Measurements from ENCODE around the gene NRTN. TPM values are rescaled to one million over a fixed set of nuclear protein-coding genes. Genes with fewer than 3 reads are reported as not detected.

The NRTN gene
- total RNA-seq, 1 donor, result 0.10 TPM

DNA sequence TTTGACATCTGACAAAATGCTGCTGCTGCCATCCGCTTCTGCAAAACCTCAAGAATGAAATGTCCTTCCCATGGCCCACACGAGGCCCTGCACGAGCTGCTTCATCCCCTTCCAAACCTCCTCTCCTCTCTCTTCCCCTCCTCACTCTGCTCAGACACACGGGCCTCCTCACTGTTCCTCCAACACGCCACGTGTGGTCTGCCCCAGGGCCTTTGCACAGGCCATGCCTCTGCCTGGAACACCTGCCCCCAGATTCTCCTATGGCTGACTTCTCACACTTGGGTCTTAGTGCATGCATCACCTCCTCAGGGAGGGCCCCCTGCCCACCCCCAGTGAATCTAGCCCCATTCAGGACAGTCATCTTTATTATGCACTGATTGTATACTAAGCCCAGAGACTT, 15.9 kb downstream of the NRTN start:
- H3K4me3 ChIP-seq (ENCODE audit: low read length), result no peak overlapping the region
- no peaks in the 10 kb centered on the region for H3K4me1 ChIP-seq (ENCODE audit: insufficient read depth, low read length)
- no peaks in the 10 kb centered on the region for H3K27me3 ChIP-seq (ENCODE audit: insufficient read depth, low read length)
- H3K9me3 ChIP-seq (ENCODE audit: low read depth, low read length), result no peaks in the 10 kb centered on the region

DNA sequence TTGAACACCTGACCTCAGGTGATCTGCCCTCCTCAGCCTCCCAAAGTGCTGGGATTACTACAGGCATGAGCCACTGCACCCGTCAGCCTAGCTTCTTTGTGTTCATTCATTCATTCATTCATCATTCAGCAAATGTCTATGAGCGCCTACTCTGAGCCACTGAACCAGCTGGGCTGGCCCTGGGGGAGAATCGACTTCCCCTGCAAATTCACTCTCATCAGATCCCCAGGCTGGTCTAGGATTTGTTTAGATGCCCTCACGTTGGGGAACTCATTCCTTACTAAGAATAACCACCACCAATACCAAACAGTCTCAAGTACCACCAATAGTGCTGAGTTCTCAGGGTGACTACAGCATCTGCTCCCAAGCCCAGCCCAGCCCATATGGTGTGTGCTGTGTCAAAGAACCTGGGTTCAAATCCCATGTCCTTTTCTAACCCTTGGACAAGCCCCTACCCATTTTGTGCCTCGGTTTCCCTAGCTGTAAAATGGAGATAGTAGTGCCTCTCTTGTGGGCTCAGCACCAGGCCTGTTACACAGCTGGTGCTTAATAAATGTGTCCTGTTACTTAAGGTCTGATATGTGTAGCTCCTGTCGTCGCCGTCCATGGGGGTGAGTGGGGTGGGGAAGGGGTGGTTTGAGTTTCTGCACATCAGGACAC, 16.8 kb downstream of the NRTN start:
- Histone ChIP-seq H3K27me3 (ENCODE audit: insufficient read depth, low read length) (no peaks in the 10 kb centered on the region), H3K4me1 (ENCODE audit: insufficient read depth, low read length) (peaks cover 4% of the 10 kb centered on the region), H3K4me3 (ENCODE audit: low read length) (no peak overlapping the region), H3K9me3 (ENCODE audit: low read depth, low read length) (no peaks in the 10 kb centered on the region)

DNA sequence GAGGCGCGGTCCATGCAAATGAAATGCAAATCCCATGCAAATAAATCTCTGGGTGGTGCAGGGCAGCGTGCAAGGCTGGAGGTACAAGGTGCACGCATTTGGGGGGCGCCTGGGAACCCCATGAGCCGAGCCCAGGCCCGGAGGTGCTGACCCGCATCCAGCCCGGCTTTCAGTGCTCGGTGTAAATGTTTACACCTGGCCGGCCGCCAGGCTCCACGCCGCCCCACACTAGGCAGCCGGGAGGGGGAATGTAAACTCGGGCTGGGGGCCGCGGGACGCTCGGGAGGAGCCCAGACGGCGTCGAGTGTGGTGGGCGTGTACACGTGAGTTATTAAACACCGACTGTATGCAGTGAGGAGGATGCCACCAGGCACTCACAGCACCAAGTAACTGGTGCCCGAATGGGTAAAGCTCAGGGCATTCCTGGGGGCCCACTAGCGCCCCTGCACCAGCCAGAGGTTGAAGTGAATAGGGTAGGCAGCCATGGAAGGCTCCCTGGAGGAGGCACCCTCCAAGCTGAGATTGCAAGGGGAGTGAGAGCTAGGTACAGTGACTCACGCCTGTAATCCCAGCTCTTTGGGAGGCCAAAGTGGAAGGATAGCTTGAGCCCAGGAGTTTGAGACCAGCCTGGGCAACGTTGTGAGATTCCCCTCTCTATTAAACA, 17.4 kb downstream of the NRTN start:
- H3K9me3 ChIP-seq (ENCODE audit: low read depth, low read length), result no peaks in the 10 kb centered on the region

DNA sequence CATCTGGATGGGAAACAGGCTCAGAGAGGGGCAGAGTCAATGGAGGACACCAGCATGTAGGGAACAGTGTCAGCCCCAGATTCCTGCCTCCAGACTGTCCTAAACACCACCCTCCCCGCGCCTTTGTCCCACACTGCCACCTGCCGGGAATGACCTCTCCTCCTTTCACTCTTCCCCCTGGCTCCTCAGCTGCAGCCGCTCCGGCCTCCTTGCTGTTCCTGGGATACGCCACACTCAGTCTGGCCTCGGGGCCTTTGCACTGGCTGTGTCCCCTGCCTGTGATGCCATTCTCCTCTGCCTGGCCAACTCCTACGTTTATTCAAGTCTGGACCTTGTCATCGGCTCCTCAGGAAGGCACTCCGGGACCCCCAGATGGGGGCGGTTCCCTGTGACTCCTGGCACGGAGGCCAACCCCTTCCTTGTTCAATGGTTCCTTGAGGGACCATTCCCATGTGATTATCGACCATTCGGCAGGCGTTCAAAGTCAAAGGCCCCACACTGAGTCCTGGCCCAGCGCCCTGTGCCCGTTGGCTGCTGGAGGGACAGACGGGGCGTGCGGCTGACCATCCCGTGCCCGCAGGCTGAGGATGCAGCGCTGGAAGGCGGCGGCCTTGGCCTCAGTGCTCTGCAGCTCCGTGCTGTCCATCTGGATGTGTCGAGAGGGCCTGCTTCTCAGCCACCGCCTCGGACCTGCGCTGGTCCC, 18.9 kb downstream of the NRTN start:
- peaks cover 20% of the 10 kb centered on the region for H3K4me1 ChIP-seq (ENCODE audit: insufficient read depth, low read length)
- no peaks in the 10 kb centered on the region for H3K9me3 ChIP-seq (ENCODE audit: low read depth, low read length)
- no peaks in the 10 kb centered on the region for H3K27me3 ChIP-seq (ENCODE audit: insufficient read depth, low read length)
- no peak overlapping the region for H3K4me3 ChIP-seq (ENCODE audit: low read length)

More for the DNA sequence above, 17.4 kb downstream of the NRTN start:
- H3K4me1 ChIP-seq (ENCODE audit: insufficient read depth, low read length), result peaks cover 11% of the 10 kb centered on the region
- no peak overlapping the region for H3K4me3 ChIP-seq (ENCODE audit: low read length)
- H3K27me3 ChIP-seq (ENCODE audit: insufficient read depth, low read length), result no peaks in the 10 kb centered on the region

- no peak overlapping the region for H3K4me3 ChIP-seq (ENCODE audit: low read length)
- H3K4me1 ChIP-seq (ENCODE audit: insufficient read depth, low read length), result peaks cover 27% of the 10 kb centered on the region
- no peaks in the 10 kb centered on the region for H3K9me3 ChIP-seq (ENCODE audit: low read depth, low read length)
- H3K27me3 ChIP-seq (ENCODE audit: insufficient read depth, low read length), result no peaks in the 10 kb centered on the region
Observed at GRCh38 chr19:5824751-5825150, 19.9 kb downstream of the NRTN start.

- H3K4me3 ChIP-seq (ENCODE audit: low read length), result no peak overlapping the region
- H3K9me3 ChIP-seq (ENCODE audit: low read depth, low read length), result no peaks in the 10 kb centered on the region
- no peaks in the 10 kb centered on the region for H3K27me3 ChIP-seq (ENCODE audit: insufficient read depth, low read length)
- peaks cover 27% of the 10 kb centered on the region for H3K4me1 ChIP-seq (ENCODE audit: insufficient read depth, low read length)
Observed at GRCh38 chr19:5825178-5825577, 20.3 kb downstream of the NRTN start.

GRCh38 chr19:5826531-5827341, 21.9 kb downstream of the NRTN start:
- no peaks in the 10 kb centered on the region for H3K27me3 ChIP-seq (ENCODE audit: insufficient read depth, low read length)
- H3K4me1 ChIP-seq (ENCODE audit: insufficient read depth, low read length), result peaks cover 27% of the 10 kb centered on the region
- no peaks in the 10 kb centered on the region for H3K9me3 ChIP-seq (ENCODE audit: low read depth, low read length)
- H3K4me3 ChIP-seq (ENCODE audit: low read length), result no peak overlapping the region

DNA sequence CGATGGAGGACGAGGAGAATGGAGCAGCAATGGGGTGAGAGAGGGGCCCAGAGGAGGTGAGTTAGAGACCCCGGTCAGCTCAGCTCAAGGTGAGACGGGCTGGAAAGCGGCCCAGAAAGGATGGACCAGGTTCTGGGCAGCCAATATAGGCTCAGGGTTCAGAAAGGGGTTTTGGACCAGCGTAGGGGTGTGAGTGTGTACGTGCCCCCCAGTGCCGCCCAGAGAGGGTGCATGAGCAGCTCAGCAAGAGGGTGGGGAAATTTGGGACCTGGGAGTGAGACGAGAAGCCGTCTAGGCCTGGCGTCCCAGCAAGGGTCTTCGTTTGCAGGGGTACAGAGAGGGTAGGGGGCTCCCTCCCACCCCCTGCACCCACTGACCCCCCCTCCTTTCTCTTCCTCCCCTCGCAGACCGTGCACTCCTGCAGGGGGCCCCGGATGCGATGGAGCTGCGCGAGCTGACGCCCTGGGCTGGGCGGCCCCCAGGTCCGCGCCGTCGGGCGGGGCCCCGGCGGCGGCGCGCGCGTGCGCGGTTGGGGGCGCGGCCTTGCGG, 22.5 kb downstream of the NRTN start:
- H3K4me3 ChIP-seq (ENCODE audit: low read length), result peak overlapping the region; percentile 55
- peaks cover 27% of the 10 kb centered on the region for H3K4me1 ChIP-seq (ENCODE audit: insufficient read depth, low read length)
- no peaks in the 10 kb centered on the region for H3K9me3 ChIP-seq (ENCODE audit: low read depth, low read length)
- no peaks in the 10 kb centered on the region for H3K27me3 ChIP-seq (ENCODE audit: insufficient read depth, low read length)

- peak overlapping the region; percentile 55 for H3K4me3 ChIP-seq (ENCODE audit: low read length)
- H3K4me1 ChIP-seq (ENCODE audit: insufficient read depth, low read length), result peaks cover 27% of the 10 kb centered on the region
- H3K9me3 ChIP-seq (ENCODE audit: low read depth, low read length), result no peaks in the 10 kb centered on the region
- no peaks in the 10 kb centered on the region for H3K27me3 ChIP-seq (ENCODE audit: insufficient read depth, low read length)
Observed at GRCh38 chr19:5827891-5828660, 23.2 kb downstream of the NRTN start.

DNA sequence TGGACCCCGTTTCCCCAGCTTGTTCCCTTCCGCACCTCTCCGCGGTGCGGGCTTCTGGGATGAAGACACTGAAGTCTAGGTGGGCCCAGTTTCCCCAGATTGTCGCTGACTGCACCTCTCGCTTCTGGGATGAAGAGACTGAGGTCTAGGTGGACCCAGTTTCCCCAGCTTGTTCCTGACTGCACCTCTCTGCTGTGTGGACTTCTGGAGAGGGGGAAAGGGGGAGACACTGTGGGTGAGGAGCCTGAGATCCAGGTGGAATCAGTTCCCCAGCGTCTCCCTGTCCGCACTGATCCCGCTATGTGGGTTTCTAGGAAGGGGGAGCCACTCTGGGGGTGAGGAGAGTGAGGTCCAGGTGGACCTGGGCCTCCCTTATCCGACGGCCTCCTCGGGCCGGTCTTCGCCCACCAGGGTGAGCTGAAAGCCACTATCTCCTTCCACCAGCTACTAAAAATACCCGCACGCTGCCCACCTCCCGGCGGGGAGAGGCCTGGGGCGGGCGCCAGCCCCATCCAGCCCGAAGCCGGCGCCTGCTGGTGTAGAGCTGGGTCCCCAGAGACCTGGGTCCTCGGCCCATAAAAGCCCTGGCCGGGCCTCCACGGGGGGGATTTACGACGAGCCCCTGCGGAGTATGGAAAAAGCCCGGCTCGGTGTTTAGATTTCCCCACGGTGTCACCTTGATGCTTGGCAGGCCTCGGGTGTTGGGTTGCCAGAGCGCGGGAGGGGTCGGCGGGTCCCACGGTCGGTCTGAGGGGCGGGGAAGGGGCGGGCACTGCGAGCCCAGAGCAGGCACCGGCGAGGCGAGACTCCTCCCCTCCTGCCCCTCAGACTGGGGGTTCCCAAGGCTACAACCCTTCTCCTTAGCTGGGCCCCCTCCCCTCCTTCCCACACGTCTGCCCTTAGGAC, 24.0 kb downstream of the NRTN start:
- peak overlapping the region; percentile 55 for H3K4me3 ChIP-seq (ENCODE audit: low read length)
- H3K9me3 ChIP-seq (ENCODE audit: low read depth, low read length), result no peaks in the 10 kb centered on the region
- peaks cover 27% of the 10 kb centered on the region for H3K4me1 ChIP-seq (ENCODE audit: insufficient read depth, low read length)
- no peaks in the 10 kb centered on the region for H3K27me3 ChIP-seq (ENCODE audit: insufficient read depth, low read length)

DNA sequence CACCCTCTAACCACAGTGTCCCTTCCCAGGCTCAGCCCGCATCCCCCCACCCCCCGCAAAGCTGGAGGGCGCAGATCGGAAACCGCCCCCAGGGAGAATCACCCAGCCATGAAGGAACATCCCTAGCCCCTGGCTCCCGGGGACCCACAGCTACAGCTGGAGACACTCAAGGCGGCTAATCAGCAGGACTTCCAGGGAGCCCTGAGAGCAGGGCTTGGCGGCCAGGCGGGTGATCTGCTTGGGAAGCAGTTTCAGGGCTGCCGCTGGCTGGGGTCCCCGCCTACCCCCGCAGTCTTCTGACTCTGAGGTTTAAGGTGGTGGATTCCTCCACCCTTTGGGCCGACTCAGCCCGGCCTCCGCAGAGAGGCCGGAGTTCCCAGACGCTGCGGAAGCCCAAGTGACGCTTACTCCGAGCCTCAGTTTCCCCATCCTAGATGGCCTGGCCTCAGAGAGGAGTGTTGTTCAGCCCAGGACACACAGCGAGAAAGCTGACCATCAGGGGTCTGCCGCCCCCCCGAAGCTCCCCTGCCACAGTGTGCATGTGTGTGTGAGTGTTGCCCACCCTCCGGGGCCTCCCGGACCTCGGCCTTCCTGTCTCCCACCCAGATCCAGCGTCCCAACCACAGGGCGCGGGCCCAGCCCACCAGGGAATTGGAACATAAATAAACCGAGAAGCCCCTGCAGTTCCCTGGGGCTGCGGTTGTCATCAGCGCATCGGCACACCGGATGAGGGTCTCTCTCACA, 24.9 kb downstream of the NRTN start:
- Histone ChIP-seq H3K9me3 (ENCODE audit: low read depth, low read length) (no peaks in the 10 kb centered on the region), H3K4me3 (ENCODE audit: low read length) (no peak overlapping the region), H3K27me3 (ENCODE audit: insufficient read depth, low read length) (no peaks in the 10 kb centered on the region), H3K4me1 (ENCODE audit: insufficient read depth, low read length) (peaks cover 27% of the 10 kb centered on the region)

DNA sequence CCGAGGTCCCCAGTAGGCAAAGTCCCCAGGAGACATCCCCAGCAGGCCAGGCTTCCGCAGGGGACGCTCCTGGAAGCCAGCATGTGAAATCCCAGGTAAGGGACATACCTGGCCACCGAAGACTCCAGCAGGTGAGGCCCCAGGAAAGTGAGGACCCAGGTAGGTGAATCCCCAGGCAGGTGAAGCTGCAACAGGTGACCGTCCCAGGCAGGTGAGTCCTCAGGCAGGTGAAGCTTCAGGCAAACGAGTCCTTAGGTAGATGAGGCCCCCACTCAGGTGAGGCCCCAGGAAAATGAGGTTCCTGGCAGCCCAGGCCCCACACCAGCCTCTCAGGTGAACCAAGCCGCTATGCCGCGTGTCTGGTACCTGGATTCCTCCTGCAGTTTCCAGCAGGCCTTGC, 26.3 kb downstream of the NRTN start:
- Histone ChIP-seq H3K27me3 (ENCODE audit: insufficient read depth, low read length) (no peaks in the 10 kb centered on the region), H3K4me3 (ENCODE audit: low read length) (no peak overlapping the region), H3K9me3 (ENCODE audit: low read depth, low read length) (no peaks in the 10 kb centered on the region), H3K4me1 (ENCODE audit: insufficient read depth, low read length) (peaks cover 27% of the 10 kb centered on the region)

- H3K9me3 ChIP-seq (ENCODE audit: low read depth, low read length), result no peaks in the 10 kb centered on the region
- H3K4me1 ChIP-seq (ENCODE audit: insufficient read depth, low read length), result peaks cover 19% of the 10 kb centered on the region
- H3K4me3 ChIP-seq (ENCODE audit: low read length), result no peak overlapping the region
- H3K27me3 ChIP-seq (ENCODE audit: insufficient read depth, low read length), result no peaks in the 10 kb centered on the region
Observed at GRCh38 chr19:5832061-5832460, 27.2 kb downstream of the NRTN start.

Measured in mononuclear cell (primary cell).